Activated CD4-positive, alpha-beta T cell treated with anti-CD3 and anti-CD28 coated beads for 48 hours (primary cell): ENCODE results near the gene POU6F2.

ENCODE experiments used
- DNase-seq: peaks from one replicate; pipeline ENCODE4 v3.0.0-alpha.2; 2020

POU6F2 gene

DNA sequence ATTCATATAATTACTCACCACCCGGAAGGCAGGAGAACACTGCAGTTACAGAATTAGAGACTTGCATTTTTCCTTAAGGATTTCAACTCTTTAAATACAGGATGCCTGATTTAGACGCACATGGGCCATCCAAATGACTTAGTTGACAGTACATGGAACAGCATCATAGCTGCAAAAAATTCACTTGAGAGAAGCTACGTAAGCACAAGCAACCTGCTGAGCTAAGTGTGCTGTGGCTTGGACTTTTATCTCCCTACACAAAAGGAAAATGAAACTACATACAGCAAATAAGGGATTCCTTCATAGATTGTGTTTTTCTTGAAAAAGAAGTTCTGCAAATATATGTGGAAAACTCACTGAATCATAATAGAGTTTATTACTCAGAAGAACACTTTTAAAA lies 152.6 kb downstream of the POU6F2 start:
- no peak for DNase-seq

DNA sequence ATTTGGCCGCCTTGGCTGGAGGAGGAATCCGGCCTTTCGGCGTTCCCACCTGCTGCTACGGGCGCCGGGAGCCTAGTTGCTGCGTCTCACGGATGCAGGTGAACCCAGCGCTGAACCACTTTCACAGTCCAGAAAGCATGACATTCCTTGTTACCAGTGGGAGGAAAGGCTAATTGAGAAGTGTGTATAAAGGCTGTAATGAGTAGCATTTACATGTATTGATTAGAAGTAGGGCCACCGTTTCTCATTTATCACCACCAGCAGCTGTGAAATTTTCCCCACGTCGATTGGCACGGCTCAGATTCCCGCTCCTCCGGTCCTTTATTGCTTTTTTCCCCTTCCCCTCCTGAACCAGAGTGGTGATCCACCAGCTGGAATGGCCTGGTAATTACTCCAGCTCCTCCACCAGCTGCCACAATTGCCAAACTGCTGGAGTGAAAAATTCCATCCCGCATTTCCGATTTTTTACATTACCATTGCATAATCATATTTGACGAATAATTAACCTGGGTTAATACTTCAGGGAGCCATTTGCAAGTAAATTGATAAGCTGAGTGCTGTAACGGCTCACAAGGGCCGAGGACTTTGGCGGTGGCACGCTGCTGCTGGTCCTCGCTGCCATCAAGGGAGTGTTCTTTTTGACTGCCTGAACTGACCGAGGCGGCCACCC lies 153.3 kb downstream of the POU6F2 start:
- no peak for DNase-seq

DNA sequence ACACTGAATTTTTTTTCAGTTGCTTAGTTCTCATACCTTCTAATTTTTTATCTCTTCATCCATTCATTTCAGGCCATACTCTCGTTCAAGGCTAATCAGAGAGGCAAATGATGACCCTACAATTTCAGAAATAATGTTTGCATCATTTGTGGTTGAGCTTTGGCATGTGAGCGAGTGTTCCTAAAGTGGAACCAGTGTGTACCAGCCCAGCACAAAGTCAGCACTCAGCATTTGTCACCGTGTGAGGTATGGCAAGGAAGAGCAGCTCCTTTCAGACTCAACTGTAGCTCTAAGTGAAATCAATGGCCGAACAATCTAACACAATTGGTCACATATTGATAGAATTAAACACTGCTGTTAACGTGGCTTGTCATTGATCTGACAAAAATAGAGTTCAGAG lies 154.6 kb downstream of the POU6F2 start:
- no peak for DNase-seq

DNA sequence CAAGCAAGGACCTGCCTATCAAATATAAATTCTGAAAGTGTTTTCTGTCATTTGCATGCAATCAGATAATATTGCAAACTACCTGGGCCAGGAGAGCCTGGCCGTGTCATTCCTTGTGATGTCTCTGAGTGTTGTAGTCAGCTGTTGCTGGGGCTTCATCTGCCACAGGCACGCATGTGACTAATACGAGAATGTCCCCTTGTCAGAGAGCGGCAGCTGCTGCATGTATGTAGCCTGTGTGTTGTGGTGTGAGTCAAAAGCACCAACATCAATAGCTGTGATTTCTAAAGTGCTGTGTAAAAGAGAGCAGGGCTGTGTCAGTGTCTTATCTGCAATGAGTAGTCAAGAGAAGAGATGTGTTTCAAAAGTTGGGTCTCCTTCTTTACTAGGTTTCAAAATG lies 155.4 kb downstream of the POU6F2 start:
- no peak for DNase-seq

DNA sequence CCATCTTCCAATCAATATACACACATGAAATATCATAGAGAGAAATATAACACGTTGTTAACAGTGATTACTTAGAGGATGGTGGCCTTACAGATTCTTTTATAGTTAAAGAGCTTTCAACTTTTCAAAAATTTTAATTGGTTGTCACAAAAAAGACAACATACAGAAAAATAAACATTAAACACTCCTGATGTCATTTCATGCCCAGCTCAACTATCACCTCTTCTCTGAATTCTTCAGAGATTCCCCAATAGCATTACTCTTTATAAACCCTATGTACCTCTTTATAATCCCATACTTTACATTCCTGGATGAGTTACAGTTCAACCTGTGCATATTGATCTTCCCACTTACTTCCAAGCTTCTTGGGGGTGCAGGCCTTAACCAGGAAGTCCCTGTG lies 159.8 kb downstream of the POU6F2 start:
- no peak for DNase-seq

DNA sequence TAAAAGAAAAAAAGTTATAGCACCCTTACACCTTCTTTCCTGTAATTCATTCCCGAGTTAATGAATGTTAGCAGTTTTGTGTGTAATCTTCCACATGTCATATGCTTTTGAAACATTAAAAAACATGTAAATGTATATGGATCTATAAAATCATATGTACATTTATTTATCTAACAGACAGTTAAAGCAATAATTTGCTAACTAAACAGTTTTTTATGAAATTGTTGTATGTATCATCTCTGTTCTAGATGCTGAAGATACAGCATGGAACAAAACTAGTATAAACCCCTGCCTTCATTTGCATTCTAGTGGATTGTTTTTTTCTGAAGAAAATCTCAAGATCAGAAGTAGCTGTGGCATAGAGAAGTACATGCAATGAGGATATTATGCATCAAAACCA lies 165.0 kb downstream of the POU6F2 start:
- DNase-seq, result no peak

DNA sequence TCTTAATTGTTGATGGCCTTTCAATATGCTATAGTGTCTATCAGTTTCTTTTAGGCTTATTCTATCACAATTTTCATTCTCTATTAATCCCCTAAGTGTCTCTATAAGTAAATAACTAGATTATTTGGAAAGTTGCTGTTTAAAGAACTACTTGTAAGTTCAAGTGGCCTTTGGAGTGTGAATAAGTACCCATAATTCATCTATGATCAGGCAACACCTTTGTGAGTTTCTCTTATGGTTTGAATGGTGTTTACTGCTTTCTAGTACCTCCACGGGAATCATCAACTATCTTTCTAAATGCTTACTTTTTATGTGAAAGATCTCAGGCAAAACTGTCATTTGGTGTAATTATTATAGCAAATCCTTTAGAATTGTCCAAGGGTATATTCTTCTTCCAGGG lies 166.7 kb downstream of the POU6F2 start:
- DNase-seq, result no peak

DNA sequence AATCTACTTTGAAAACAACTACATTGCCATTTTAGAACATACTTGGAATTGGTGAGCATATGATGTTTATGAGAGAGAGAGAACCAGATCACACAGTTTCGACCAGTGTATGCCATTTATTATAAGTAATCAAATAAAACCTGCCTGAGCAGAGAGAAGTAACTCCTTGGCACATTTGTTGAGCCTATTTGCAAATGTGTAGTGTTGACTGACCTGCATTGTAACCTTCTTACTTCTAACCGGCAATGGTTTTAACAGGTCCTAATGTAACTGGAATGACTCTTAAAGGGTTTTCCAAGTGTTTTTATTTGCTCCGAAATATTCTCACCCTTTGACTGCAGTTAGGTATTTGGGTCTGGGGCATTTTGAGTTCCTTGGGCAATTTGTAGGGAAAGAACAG lies 167.6 kb downstream of the POU6F2 start:
- DNase-seq, result no peak

DNA sequence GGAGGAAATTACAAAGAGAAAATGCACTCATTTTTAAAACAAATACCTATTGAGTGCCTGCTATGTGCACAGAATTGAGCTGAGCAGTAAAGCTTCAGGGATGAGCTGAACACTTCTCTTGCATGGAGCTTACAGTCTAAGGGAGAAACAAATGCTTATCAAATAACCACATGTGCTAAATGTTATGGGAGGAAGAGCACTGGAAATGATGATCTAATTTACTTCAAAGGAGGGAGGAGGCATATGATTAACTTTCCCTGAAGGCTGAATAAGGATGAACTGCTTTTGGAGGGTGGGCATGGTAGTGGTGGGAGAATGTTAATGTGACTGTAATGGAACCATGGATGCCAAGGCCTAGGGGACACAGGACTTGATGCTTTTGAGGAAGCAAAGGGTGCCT lies 168.2 kb downstream of the POU6F2 start:
- DNase-seq, result no peak

DNA sequence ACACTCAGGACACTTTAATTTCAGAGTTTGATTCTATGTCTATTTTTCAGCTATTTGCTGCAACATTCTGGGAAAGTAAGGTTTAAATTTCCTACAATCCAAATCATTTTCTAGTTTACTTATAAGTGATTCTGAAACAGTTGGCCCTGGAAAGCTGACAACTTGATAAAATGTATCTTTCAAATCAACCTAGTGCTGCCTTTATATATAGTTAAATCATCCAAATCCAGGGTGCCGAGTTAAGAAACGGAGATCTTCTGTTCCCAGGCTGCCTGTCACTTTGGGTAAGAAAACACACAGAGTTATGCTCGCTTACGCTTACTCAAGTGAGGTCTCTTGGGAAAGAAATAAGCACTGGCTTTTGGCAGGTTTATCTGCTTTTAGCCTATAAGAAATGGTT lies 175.0 kb downstream of the POU6F2 start:
- DNase-seq, result no peak

DNA sequence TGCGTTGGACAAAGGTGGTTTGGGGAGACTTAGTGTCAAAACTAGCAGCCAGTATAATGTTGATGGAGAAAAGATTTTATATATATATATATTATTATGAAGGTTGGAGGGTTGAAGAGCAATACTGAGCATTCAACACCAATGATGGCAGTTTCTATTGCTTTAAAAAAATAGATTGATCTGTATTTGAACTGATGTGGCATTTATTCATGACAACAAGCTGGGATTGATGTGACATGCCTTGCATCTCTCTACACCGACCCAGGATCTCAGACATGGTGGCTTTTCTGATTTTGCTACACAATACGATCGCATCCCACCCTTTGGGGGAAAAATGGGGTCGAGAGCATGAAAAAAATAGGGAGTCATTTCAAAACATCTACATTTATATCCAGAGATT lies 175.4 kb downstream of the POU6F2 start:
- DNase-seq, result no peak

DNA sequence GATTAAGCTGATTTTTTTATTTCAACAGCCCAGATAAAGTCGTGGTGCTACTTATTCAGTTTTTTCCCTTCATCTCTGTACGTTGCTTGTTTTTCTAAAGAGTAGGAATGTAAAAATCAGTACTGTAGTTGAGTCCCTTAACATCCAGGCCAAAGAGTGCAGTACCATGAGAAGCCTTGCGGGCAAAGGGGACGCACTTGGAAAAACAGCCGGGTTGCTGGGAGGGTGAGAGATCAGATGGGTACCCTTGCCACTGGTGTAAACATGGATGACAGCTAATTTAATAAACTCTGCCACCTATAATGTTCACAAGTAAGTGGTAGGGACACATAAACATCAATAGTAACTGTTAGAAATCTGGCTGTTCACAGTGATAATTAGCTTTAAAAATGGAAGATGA lies 175.9 kb downstream of the POU6F2 start:
- no peak for DNase-seq

DNA sequence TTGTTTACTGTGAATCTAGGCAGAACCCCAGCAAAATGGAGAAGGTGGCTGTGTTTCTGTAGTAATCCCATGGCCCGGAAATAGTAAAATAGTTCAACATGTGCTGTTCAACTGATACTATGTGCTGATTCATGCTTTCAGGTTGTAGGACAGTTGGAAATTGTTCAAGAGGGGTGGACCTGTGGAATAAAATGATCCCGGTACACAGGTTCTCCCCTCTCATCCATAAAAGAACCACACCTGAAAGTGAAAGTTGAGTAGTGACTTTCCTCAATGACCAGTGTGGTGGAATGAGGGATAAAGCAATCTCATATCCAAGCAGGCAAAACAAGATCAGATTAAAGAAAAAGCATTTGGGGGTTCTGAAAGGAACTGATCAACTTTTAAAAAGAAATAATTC lies 177.1 kb downstream of the POU6F2 start:
- DNase-seq, result no peak

DNA sequence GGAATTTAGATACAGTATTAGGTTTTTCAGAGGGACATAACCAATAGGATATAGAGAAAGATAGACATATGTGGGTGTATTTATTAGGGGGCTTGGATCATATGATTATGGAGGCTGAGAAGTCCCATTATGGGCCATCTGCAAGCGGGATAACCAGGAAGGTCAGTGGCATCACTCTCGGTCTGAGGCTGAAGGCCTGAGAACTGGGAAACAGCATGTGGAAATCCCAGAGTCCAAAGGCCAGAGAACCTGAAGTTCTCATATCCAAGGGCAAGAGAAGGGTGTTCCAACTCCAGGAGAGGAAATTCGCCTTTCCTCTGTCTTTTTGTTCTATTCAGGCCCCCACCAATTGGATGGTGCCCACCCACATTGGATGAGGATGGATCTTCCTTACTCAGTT lies 180.7 kb downstream of the POU6F2 start:
- DNase-seq, result no peak

DNA sequence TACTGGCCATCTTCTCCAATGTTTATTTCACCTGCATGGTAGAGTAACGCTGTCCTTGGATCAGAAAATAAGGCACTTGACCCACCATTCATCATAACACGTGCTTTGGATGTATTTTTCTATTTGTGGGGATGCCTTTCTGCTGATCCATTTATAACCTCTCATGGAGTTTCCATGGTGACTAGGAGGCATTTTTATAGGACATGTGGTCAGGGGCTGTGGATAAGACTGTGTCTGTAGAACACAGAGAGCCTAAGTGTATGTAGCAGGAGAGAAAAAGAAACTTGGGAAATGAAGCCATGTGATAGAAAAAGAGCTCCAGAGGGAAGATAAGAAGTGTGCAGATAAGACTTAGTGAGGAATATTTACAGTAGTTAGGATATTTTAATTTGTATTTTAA lies 184.2 kb downstream of the POU6F2 start:
- no peak for DNase-seq

DNA sequence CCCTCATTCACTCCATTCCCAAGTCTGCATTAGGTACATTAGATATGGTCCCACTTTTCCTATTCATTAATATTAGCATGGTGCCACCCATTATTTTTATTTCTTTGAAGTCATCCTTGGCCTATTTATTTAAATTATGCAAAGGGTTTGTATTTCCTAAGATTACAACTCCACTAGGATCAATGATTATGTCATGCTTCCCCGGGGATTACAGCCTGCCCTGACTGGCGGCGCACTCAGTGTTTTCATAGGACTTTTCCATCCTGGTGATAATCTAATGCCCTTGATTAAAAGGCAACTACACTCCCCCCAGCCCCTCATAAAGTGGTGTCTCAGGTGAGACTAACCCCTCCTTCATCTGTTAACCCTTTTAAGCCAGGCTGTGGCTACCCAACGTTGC lies 187.2 kb downstream of the POU6F2 start:
- no peak for DNase-seq

DNA sequence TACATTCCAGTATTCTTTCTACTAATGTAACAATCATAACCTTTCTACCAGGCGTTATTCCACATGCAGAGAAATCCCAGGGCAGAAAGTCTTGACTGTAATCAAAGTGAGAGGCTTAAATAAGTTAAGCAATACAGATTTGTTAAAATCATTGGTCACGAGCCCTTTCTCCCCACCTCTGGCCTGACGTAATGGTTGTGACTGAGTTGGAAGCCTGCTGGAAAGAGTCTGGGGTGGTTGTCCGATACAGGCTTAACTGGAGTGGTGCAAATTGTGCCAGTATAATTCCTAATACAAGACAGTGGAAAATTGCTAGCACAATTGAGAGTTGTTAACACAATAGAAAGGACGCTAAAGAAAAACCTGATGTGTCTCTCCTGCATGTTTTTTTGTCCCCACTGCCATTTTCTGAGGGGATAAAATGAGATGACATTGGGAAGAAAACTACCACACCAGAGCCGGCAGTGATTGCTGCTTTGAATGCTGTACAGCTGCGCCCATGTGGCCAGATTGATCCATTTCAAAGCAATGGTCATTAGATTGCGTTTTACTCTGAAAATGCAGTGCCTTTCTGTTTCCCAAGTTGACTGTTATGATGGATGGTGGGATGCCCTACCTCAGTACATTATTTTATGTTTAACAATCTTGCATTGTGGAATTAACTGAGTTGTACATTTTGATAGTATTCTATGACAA lies 190.8 kb downstream of the POU6F2 start:
- no peak for DNase-seq

DNA sequence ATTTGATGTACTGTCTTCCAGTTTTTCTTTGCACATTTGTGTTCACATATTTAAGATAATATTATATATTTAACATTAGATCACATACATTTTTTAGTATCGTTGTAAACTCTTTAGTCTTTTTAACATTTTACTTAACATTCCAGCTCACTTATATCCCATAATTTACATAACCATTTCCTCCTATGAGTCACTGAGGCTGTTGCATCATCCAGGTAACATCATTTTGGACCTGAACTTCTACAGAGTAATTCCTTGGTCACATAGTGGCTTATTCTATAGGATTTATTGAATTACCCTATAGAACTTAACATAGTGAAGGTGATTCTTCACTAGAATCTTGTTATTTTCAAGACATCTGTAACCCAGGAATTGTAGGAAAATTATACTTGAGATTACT lies 194.4 kb downstream of the POU6F2 start:
- DNase-seq, result no peak

DNA sequence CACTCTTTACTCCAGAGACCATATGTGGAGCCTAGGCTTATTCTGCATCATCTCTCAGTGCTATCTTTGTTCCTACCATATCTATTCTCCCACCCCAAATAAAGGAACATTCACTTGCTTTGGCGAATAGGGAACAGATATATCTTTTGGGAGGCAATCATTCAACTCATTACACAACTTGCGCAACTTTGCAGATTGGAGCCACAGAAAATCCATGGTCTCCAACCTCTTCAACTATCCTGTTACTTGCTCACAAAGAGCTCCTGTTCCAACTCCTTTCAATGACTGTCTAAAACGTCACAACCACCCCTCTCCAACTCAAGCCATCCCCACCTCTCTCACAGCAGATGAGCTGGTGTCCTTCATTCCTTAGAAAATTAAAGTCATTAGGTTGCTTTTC lies 203.7 kb downstream of the POU6F2 start:
- no peak for DNase-seq

DNA sequence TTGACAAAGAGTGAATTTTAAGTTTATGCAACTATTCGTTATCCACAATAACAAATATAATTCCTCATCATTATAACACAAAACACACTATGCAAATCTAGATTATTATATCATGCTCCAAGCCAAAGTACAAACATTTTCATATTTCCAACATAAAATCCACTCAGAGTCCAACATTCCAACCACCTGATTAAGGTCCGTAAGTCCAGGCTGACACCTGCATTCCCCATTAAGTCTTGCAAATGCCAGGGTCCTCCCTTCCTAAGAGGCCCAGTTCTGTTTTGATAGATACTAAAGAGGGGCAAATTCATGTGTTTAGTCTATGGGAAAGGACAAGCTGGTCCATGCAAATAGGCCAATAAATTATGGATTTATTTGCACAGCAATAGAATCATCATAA lies 206.1 kb downstream of the POU6F2 start:
- DNase-seq, result no peak

DNA sequence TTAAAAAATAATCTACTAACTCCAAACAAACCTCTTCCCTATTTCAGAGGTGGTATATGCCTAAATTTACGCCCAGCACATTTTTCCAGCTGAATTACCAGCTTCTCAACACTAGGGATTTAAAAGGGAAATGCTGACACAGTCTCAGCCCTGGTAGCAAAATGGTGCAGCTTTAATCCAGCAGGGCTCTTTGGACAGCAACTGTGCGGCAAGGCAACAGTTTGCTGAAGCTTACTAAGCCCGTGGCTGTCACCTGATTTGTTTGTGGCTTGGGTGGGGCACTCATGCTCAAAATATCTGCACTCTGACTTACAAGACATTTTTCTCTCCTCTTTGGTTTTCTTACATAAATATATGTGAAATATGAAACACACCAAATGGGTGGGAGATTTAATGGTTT lies 206.7 kb downstream of the POU6F2 start:
- DNase-seq, result no peak

DNA sequence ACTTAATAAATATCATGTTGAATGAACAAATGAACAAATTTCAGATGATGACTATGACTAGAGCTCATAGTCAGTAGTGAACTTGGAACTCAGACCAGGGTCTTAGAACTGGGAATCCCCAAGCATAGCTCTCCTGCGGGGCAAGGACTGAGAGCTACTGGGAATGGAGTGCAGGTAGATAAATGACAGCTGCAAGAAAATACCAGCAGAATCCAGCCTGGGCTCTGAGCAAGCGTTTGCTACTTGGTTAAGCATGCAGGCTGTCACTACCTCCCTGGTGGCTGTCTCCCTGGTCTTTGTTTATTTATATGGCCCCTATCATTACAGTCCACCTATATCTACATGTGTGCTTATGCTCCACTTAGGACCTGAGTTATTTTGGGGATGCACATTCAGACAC lies 208.4 kb downstream of the POU6F2 start:
- DNase-seq, result no peak

DNA sequence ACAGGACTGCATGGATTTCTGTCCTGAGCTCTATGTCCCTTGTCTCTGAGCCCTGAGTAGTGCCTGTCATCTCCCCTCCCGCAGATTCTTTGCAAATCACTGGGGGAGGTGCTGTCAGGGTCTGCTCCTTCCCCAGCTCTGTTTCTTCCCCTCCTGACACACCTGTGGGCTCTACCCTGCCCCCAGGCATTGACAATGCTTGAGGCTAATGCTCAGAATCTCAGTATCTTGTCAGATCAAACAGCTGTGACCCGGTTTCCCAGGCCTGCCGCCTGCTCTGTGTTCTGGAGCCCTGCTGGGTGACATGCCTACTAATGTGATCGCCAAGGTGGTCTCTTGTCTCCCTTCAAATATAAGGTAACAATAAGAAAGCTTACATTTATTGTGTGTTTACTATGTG lies 209.0 kb downstream of the POU6F2 start:
- no peak for DNase-seq

DNA sequence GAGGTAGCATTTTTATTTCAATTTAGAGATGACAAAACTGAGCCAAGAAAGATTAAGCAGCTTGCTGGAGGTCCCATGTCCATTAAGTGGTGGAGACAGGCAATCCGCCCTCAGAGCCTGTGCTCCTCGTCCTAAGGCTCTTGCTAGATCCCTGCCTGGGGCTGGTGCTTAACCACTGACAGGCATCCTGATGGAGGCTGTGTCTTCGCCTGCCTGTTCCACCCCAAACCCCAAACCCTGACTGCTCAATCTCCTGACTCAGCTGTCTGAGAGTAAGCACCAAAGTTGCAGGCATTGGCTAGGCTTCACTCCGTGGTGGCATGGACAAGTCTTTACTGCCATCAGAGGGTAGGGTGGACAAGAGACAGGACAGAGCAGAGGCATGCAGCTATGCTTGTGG lies 209.4 kb downstream of the POU6F2 start:
- DNase-seq, result no peak

DNA sequence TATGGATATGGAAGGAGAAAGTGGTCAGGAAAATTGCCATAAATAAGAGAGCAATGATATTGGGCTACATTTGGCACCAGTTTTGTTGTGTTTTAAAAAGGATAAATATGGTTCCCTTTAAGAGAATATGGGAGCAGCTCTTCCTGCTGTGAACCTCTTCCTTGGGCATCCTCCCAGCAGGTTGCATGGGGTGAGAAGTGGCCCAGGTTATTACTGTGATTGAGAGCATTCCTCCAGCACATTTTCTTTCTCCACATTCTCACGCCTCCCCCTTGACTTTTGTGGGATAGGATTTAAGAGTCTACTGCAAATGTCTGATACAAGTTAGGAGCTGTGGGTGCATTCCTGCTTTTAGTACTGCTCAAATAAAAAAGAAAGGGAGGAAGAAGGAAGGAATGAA lies 214.8 kb downstream of the POU6F2 start:
- DNase-seq, result no peak
